Neural cell (in vitro differentiated cells): Measurements from ENCODE around the gene KCNJ10. TPM values are rescaled to one million over a fixed set of nuclear protein-coding genes. Genes with fewer than 3 reads are reported as not detected.

Experiments used
- H2AFZ ChIP-seq: fragments of 200-600, 300-800 bp; sonication (generic), shearing (Covaris generic); 2 replicates; pipeline ENCODE4 v1.6.0; 2014; ENCODE audit warnings: low read depth, mild to moderate bottlenecking, antibody characterized with exemption, low read length, moderate library complexity
- H3F3A ChIP-seq: fragments of 200-600 bp; shearing (Covaris generic); 2 replicates; pipeline ENCODE4 v1.6.1; 2016; ENCODE audit warnings: mild to moderate bottlenecking, moderate library complexity, mixed read lengths, antibody characterized with exemption, low read length; ENCODE audit not compliant: insufficient read depth, poor library complexity, severe bottlenecking
- H3K27ac ChIP-seq: fragments of 200-600, 300-800 bp; sonication (generic), shearing (Covaris generic); 2 replicates; pipeline ENCODE4 v1.5.1; 2014; ENCODE audit warnings: mild to moderate bottlenecking, low read length, moderate library complexity
- H3K27me3 ChIP-seq: fragments of 300-800, 200-600 bp; sonication (generic), shearing (Covaris generic); 2 replicates; pipeline ENCODE4 v1.6.0; 2014; ENCODE audit warnings: mild to moderate bottlenecking, low read depth, low read length, moderate library complexity; ENCODE audit not compliant: insufficient read depth
- H3K36me3 ChIP-seq: fragments of 300-800, 200-600 bp; sonication (generic), shearing (Covaris generic); 2 replicates; pipeline ENCODE4 v1.5.1; 2014; ENCODE audit warnings: mild to moderate bottlenecking, antibody characterized with exemption, low read length, moderate library complexity; ENCODE audit not compliant: insufficient read depth
- H3K4me2 ChIP-seq: fragments of 300-800, 200-600 bp; sonication (generic), shearing (Covaris generic); 2 replicates; pipeline ENCODE4 v1.6.0; 2014; ENCODE audit warnings: mild to moderate bottlenecking, low read length
- H3K4me3 ChIP-seq: fragments of 300-800, 200-600 bp; sonication (generic), shearing (Covaris generic); 2 replicates; pipeline ENCODE4 v1.5.1; 2014; ENCODE audit warnings: mild to moderate bottlenecking, low read length, moderate library complexity
- H3K79me2 ChIP-seq: fragments of 200-600 bp; shearing (Covaris generic); replicated peaks from 2 replicates; pipeline ENCODE4 v1.6.0; 2014; ENCODE audit warnings: mild to moderate bottlenecking, low read length, moderate library complexity; ENCODE audit not compliant: insufficient read depth
- H3K9ac ChIP-seq: fragments of 300-800, 200-600 bp; sonication (generic), shearing (Covaris generic); 2 replicates; pipeline ENCODE4 v1.6.1; 2016; ENCODE audit warnings: mild to moderate bottlenecking, low read length, mixed read lengths
- H3K9me2 ChIP-seq: fragments of 200-600 bp; shearing (Covaris generic); 2 replicates; pipeline ENCODE4 v1.6.1; 2016; ENCODE audit warnings: mild to moderate bottlenecking, low read length, mixed read lengths; ENCODE audit not compliant: insufficient read depth
- H3K9me3 ChIP-seq: fragments of 200-600, 300-800 bp; sonication (generic), shearing (Covaris generic); 2 replicates; pipeline ENCODE4 v1.6.1; 2016; ENCODE audit warnings: mild to moderate bottlenecking, mixed run types, low read length, moderate library complexity, mixed read lengths
- H4K20me1 ChIP-seq: fragments of 200-600 bp; shearing (Covaris generic); 2 replicates; pipeline ENCODE4 v1.6.1; 2016; ENCODE audit warnings: mild to moderate bottlenecking, mixed run types; ENCODE audit not compliant: insufficient read depth
- EP300 ChIP-seq: fragments of 450-650 bp; conservative IDR thresholded peaks from 2 replicates; pipeline ENCODE4 v1.6.1; 2014; ENCODE audit warnings: antibody characterized with exemption, mild to moderate bottlenecking, moderate library complexity; ENCODE audit not compliant: poor library complexity, severe bottlenecking
- EZH2 ChIP-seq: fragments of 200-600, 300-800 bp; shearing (Covaris generic), sonication (generic); IDR thresholded peaks from 2 replicates; pipeline ENCODE4 v1.6.1; 2014; ENCODE audit warnings: antibody characterized with exemption, low read length, borderline replicate concordance, mild to moderate bottlenecking; ENCODE audit not compliant: insufficient read depth, poor library complexity, severe bottlenecking
- MXI1 ChIP-seq: fragments of 450-650 bp; conservative IDR thresholded peaks from 2 replicates; pipeline ENCODE4 v1.6.1; 2014; ENCODE audit warnings: antibody characterized with exemption, mild to moderate bottlenecking; ENCODE audit not compliant: poor library complexity, severe bottlenecking
- POLR2AphosphoS5 ChIP-seq: IDR thresholded peaks from 2 replicates; pipeline ENCODE4 v1.6.1; 2012
- RAD21 ChIP-seq: fragments of 450-650 bp; conservative IDR thresholded peaks from 2 replicates; pipeline ENCODE4 v1.6.1; 2014; ENCODE audit warnings: antibody characterized with exemption, mild to moderate bottlenecking, moderate library complexity
- REST ChIP-seq: IDR thresholded peaks from 2 replicates; pipeline ENCODE4 v1.6.1; 2012; ENCODE audit warnings: borderline replicate concordance
- SMC3 ChIP-seq: fragments of 450-650 bp; conservative IDR thresholded peaks from 2 replicates; pipeline ENCODE4 v1.6.1; 2014; ENCODE audit warnings: antibody characterized with exemption, mild to moderate bottlenecking, moderate library complexity; ENCODE audit not compliant: poor library complexity
- TAF1 ChIP-seq: IDR thresholded peaks from 2 replicates; pipeline ENCODE4 v1.6.1; 2012; ENCODE audit warnings: low read depth
- polyA plus RNA-seq: library from polyadenylated mRNA; depleted of rRNA; stranded (reverse); fragments of >200 nt; gene quantifications from 2 replicates; pipeline ENCODE4 v1.2.3, GENCODE V29; 2014
- TF ChIP-seq, protein P1 (sequence below): fragments of 450-650 bp; IDR thresholded peaks from 2 replicates; pipeline ENCODE4 v1.5.1; 2014; ENCODE audit warnings: antibody characterized with exemption, mild to moderate bottlenecking, moderate library complexity; ENCODE audit not compliant: poor library complexity, severe bottlenecking

KCNJ10 gene
- polyA plus RNA-seq, 1 donor from 2014 or later: not detected

DNA sequence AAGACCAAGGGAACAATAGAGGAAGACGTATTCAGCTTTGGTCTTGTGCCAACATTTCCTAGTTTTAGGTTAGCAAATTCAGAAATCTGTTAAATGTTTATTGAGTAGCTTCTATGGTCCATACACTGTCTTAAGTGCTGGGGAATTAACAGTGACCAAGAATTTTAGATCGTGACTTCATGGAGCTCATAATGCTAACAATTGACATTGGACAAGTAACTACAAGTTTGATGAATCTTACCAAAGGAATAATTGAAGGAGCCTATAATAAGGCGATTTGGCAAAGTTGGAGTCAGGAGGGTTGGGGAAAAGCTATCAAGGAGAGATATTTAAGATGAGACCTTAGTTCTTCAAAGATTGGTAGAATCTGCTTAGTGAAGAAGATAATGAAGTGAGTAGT lies 114.5 kb downstream of the KCNJ10 start:
- no peaks in the 10 kb centered on the region for H4K20me1 ChIP-seq
- no peaks in the 10 kb centered on the region for H3F3A ChIP-seq
- H3K27ac ChIP-seq: no peak overlapping the region
- H3K27me3 ChIP-seq: no peaks in the 10 kb centered on the region
- no peaks in the 10 kb centered on the region for H3K36me3 ChIP-seq
- no peaks in the 10 kb centered on the region for H3K79me2 ChIP-seq
- H3K4me3 ChIP-seq: no peak overlapping the region
- no peak overlapping the region for H3K4me2 ChIP-seq
- H3K9ac ChIP-seq: no peak overlapping the region
- no peak overlapping the region for H2AFZ ChIP-seq
- no peaks in the 10 kb centered on the region for H3K9me2 ChIP-seq
- H3K9me3 ChIP-seq: no peaks in the 10 kb centered on the region
- TF ChIP-seq MXI1 (no peak), EP300 (no peak)

GRCh38 chr1:159953536-159954515 lies 116.1 kb downstream of the KCNJ10 start, which contains the start of gene SLAMF9:
TSS of gene SLAMF9 (minus strand) at chr1:159954237. CDS start at chr1:159954137, 100 bp downstream.
- Histone ChIP-seq H3K9me3 (no peaks in the 10 kb centered on the region), H3K9me2 (no peaks in the 10 kb centered on the region), H3K27ac (no peak within 1 kb of the TSS), H3K9ac (no peak within 1 kb of the TSS), H2AFZ (no peak within 1 kb of the TSS), H3K4me2 (no peak within 1 kb of the TSS), H3F3A (no peaks in the 10 kb centered on the region), H3K27me3 (no peaks in the 10 kb centered on the region), H4K20me1 (no peaks in the 10 kb centered on the region), H3K4me3 (no peak within 1 kb of the TSS), H3K36me3 (no peaks in the 10 kb centered on the region), H3K79me2 (no peaks in the 10 kb centered on the region)
- TF ChIP-seq RAD21 (no peak), TAF1 (no peak)
- TF ChIP-seq, protein P1, sequence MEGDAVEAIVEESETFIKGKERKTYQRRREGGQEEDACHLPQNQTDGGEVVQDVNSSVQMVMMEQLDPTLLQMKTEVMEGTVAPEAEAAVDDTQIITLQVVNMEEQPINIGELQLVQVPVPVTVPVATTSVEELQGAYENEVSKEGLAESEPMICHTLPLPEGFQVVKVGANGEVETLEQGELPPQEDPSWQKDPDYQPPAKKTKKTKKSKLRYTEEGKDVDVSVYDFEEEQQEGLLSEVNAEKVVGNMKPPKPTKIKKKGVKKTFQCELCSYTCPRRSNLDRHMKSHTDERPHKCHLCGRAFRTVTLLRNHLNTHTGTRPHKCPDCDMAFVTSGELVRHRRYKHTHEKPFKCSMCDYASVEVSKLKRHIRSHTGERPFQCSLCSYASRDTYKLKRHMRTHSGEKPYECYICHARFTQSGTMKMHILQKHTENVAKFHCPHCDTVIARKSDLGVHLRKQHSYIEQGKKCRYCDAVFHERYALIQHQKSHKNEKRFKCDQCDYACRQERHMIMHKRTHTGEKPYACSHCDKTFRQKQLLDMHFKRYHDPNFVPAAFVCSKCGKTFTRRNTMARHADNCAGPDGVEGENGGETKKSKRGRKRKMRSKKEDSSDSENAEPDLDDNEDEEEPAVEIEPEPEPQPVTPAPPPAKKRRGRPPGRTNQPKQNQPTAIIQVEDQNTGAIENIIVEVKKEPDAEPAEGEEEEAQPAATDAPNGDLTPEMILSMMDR: no peak

DNA sequence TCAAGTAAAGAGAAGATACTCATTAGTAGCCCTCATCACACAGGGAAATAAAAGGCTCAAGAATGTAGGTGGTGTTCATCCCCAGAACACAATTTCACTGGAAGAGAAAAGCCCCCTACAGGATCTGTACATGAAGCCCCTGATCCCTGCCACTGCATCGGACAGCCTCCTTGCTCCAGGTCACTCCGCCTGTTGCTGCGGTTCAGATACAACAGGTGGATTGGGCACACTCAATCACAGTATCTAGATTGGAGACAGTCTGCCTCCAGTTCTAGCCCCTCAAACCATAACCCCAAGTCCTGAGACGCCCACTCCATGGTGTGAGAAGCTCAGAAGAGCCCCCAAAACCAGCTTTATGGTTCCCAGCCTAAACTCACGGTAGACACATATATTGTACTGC lies 117.0 kb downstream of the KCNJ10 start:
- TF ChIP-seq RAD21: no peak
- TF ChIP-seq EZH2: no peak
- TF ChIP-seq MXI1: no peak
- TF ChIP-seq POLR2AphosphoS5: no peak
- no peak for TF ChIP-seq EP300
- no peak for TF ChIP-seq REST
- TF ChIP-seq SMC3: no peak
- no peak for TF ChIP-seq TAF1
- TF ChIP-seq, protein P1: no peak
- Histone ChIP-seq H3K9me3 (no peaks in the 10 kb centered on the region), H3K27me3 (no peaks in the 10 kb centered on the region), H3K4me2 (no peak overlapping the region), H3K36me3 (no peaks in the 10 kb centered on the region), H2AFZ (no peak overlapping the region), H3K79me2 (no peaks in the 10 kb centered on the region), H3F3A (no peaks in the 10 kb centered on the region), H3K27ac (no peak overlapping the region), H4K20me1 (no peaks in the 10 kb centered on the region), H3K4me3 (no peak overlapping the region), H3K9ac (no peak overlapping the region), H3K9me2 (no peaks in the 10 kb centered on the region)
